Panc1 (cell line): ENCODE data around the gene ANTXR1. TPM values are rescaled to one million over a fixed set of nuclear protein-coding genes. Genes with fewer than 3 reads are reported as not detected.

ENCODE experiments used
- ATAC-seq: fragments of 200-7000 bp; cut with Tn5 transposase; 2 replicates; pipeline ENCODE4 v1.9.1; 2020; ENCODE audit warnings: mild to moderate bottlenecking, moderate library complexity
- BruUV-seq: library from RNA; stranded (reverse); fragments of 400-500 nt; replicated peaks from 2 replicates; lab custom pipeline; 2021; lab: Mats Ljungman, UMichigan
- CTCF ChIA-PET: fragments of 300-600 bp; sonication (Branson Sonifier 250); formaldehyde crosslinking; loops from one replicate; lab custom pipeline; 2022; ENCODE audit warnings: antibody characterized with exemption; lab: Charles Lee
- POLR2A ChIA-PET: fragments of 300-600 bp; sonication (Branson Sonifier 250); formaldehyde crosslinking; loops from one replicate; lab custom pipeline; 2022; ENCODE audit warnings: antibody characterized with exemption; lab: Charles Lee
- DNase-seq: peaks from one replicate; pipeline ENCODE4 v3.0.0-alpha.2; 2010; ENCODE audit warnings: low read depth, low spot score
- H3K27ac ChIP-seq: 2 replicates; pipeline ENCODE4 v1.5.1; 2011; ENCODE audit warnings: mild to moderate bottlenecking, low read length, inconsistent platforms
- H3K27me3 ChIP-seq: fragments of 200-500 bp; sonication (Bioruptor generic); 2 replicates; pipeline ENCODE4 v1.6.0; 2014; ENCODE audit warnings: low read length, inconsistent platforms; ENCODE audit not compliant: control insufficient read depth, insufficient read depth
- H3K36me3 ChIP-seq: fragments of 200-500 bp; sonication (Bioruptor generic); 2 replicates; pipeline ENCODE4 v1.5.1; 2014; ENCODE audit warnings: inconsistent platforms, mild to moderate bottlenecking, low read length, moderate library complexity; ENCODE audit not compliant: control insufficient read depth, insufficient read depth
- H3K4me1 ChIP-seq: 2 replicates; pipeline ENCODE4 v1.5.1; 2011; ENCODE audit warnings: inconsistent platforms, mild to moderate bottlenecking, low read length, moderate library complexity; ENCODE audit not compliant: control insufficient read depth, insufficient read depth
- H3K4me3 ChIP-seq, 2 experiments: 2 replicates each; pipeline ENCODE4 v1.5.1; 2011 to 2012; ENCODE audit warnings: low read depth in 2 of 2, low read length in 2 of 2, mild to moderate bottlenecking in 2 of 2, inconsistent platforms in 1 of 2, moderate library complexity in 1 of 2
- H3K9me3 ChIP-seq: fragments of 200-500 bp; sonication (Bioruptor generic); 2 replicates; pipeline ENCODE4 v1.5.1; 2014; ENCODE audit warnings: low read depth, mild to moderate bottlenecking, inconsistent platforms, low read length, moderate library complexity; ENCODE audit not compliant: control insufficient read depth, insufficient read depth
- POLR2AphosphoS5 ChIP-seq: IDR thresholded peaks from 2 replicates; pipeline ENCODE4 v1.6.1; 2012; ENCODE audit warnings: mild to moderate bottlenecking, low read depth, low read length, moderate library complexity
- SIN3A ChIP-seq: IDR thresholded peaks from 2 replicates; pipeline ENCODE4 v1.6.1; 2012; ENCODE audit warnings: low read depth, mild to moderate bottlenecking, low read length, moderate library complexity, borderline replicate concordance; ENCODE audit not compliant: insufficient read depth
- TCF7L2 ChIP-seq: IDR thresholded peaks from 2 replicates; pipeline ENCODE4 v1.6.1; 2011; ENCODE audit warnings: mild to moderate bottlenecking, low read depth, low read length, inconsistent platforms
- in situ Hi-C: cut with HindIII; loops from 2 replicates; pipeline ENCODE4 v1.10.0; 2016; ENCODE audit warnings: low sequenced_read_pairs, low pct_unique_long_range_greater_than_20kb
- intact Hi-C: fragments of 100-400 bp; cut with micrococcal nuclease; formaldehyde crosslinking; loops from one replicate; pipeline ENCODE4 v1.10.0; 2022; ENCODE audit not compliant: unreplicated experiment
- total RNA-seq: library from RNA; stranded (reverse); gene quantifications from one replicate; pipeline ENCODE4 v1.2.1, GENCODE V29; 2021; ENCODE audit not compliant: unreplicated experiment
- TF ChIP-seq, protein P1 (sequence below), 2 experiments: IDR thresholded peaks; 2 replicates each; pipeline ENCODE4 v1.6.1; 2011 to 2012; ENCODE audit warnings: low read depth in 2 of 2, control low read depth in 1 of 2, low read length in 1 of 2, mild to moderate bottlenecking in 1 of 2, moderate library complexity in 1 of 2; ENCODE audit not compliant: insufficient read depth in 1 of 2
- TF ChIP-seq, protein P2 (sequence below): fragments of 450-650 bp; IDR thresholded peaks from 2 replicates; pipeline ENCODE4 v1.5.1; 2017; ENCODE audit warnings: mild to moderate bottlenecking

The ANTXR1 gene
- total RNA-seq, 1 experiment from 2014 or later, result 132 TPM

DNA sequence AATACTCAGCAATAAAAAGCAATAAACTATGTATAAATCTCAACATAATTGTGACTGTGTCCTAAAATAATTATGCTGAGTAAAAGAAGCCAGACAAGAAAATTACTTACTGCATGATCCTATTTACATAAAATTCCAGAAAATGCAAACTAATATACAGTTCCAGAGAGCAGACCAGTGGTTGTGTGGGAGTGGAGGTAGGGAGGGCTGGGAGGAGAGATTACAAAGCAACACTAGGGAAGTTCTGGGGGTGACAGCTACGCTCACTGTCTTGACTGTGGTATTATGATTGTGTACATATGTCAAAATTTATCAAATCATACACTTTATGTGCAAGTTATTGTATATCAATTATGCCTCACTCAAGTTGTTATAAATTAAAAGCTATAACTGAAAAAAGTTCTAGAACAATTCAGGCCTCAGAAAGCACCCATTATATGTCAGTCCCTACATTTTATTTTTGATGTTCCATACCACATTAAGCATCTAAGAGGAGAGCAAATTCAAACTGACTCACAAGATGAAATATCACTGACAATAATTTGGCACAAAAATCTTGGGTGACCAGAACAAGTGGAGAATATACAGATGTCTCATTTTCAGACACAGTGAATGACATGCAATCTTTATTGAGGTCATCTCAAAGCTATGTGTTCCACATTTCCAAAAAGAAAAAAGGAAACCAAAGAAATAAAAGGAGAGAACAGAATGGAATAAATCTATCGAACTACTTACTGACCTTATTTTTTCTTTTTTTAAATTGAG lies 85.1 kb downstream of the ANTXR1 start:
- no peaks in the 10 kb centered on the region for H3K27me3 ChIP-seq
- H3K27ac ChIP-seq, result peak overlapping the region; percentile 7; the same call in 1 of the 2 replicates
- intact Hi-C loops, result no loop called here
- H3K36me3 ChIP-seq, result peaks cover 11% of the 10 kb centered on the region
- CTCF ChIA-PET, result interaction anchor here (0.6 kb wide), 1 partner anchor 207 kb away, joined by 5 read pairs; no protein-coding TSS in a partner anchor
- no peak for DNase-seq
- no peak overlapping the region for H3K4me3 ChIP-seq
- ATAC-seq, result no peak
- TF ChIP-seq, protein P1, sequence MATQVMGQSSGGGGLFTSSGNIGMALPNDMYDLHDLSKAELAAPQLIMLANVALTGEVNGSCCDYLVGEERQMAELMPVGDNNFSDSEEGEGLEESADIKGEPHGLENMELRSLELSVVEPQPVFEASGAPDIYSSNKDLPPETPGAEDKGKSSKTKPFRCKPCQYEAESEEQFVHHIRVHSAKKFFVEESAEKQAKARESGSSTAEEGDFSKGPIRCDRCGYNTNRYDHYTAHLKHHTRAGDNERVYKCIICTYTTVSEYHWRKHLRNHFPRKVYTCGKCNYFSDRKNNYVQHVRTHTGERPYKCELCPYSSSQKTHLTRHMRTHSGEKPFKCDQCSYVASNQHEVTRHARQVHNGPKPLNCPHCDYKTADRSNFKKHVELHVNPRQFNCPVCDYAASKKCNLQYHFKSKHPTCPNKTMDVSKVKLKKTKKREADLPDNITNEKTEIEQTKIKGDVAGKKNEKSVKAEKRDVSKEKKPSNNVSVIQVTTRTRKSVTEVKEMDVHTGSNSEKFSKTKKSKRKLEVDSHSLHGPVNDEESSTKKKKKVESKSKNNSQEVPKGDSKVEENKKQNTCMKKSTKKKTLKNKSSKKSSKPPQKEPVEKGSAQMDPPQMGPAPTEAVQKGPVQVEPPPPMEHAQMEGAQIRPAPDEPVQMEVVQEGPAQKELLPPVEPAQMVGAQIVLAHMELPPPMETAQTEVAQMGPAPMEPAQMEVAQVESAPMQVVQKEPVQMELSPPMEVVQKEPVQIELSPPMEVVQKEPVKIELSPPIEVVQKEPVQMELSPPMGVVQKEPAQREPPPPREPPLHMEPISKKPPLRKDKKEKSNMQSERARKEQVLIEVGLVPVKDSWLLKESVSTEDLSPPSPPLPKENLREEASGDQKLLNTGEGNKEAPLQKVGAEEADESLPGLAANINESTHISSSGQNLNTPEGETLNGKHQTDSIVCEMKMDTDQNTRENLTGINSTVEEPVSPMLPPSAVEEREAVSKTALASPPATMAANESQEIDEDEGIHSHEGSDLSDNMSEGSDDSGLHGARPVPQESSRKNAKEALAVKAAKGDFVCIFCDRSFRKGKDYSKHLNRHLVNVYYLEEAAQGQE (IDR thresholded peaks at IDR 0.05; ENCODE audit: insufficient read depth in 1 of 2, low read depth in 2 of 2, low read length in 1 of 2), result no peak
- TF ChIP-seq SIN3A (no peak), POLR2AphosphoS5 (no peak), TCF7L2 (no peak)
- TF ChIP-seq, protein P2, sequence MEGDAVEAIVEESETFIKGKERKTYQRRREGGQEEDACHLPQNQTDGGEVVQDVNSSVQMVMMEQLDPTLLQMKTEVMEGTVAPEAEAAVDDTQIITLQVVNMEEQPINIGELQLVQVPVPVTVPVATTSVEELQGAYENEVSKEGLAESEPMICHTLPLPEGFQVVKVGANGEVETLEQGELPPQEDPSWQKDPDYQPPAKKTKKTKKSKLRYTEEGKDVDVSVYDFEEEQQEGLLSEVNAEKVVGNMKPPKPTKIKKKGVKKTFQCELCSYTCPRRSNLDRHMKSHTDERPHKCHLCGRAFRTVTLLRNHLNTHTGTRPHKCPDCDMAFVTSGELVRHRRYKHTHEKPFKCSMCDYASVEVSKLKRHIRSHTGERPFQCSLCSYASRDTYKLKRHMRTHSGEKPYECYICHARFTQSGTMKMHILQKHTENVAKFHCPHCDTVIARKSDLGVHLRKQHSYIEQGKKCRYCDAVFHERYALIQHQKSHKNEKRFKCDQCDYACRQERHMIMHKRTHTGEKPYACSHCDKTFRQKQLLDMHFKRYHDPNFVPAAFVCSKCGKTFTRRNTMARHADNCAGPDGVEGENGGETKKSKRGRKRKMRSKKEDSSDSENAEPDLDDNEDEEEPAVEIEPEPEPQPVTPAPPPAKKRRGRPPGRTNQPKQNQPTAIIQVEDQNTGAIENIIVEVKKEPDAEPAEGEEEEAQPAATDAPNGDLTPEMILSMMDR, result no peak
- POLR2A ChIA-PET, result no interaction called here
- H3K9me3 ChIP-seq, result no peaks in the 10 kb centered on the region
- peaks cover 4% of the 10 kb centered on the region for H3K4me1 ChIP-seq
- BruUV-seq, result no TSS peak
- in situ Hi-C loops, result no loop called here

DNA sequence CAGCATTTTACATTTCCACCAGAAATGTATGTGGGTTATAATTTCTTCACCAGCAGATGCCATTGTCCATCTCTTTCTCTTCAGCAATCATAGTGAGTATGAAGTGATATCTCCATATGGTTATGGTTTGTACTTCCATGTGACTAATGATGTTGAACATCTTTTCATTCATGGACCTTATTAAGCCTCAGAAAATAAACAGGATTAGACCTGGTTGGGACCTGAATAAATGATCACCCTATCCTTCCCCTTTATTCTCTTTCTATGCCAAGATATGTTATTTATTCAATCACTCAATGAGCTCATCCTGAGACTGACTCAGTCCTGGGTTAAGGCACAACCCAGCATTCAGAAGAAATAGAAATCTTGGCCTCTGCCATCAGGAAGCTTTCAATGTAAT lies 86.6 kb downstream of the ANTXR1 start:
- TF ChIP-seq, protein P1 (IDR thresholded peaks at IDR 0.05; ENCODE audit: insufficient read depth in 1 of 2, low read depth in 2 of 2, low read length in 1 of 2), result no peak
- TF ChIP-seq SIN3A, result no peak
- TF ChIP-seq, protein P2, result no peak
- no peak for TF ChIP-seq TCF7L2
- no peak for TF ChIP-seq POLR2AphosphoS5
- H3K27me3 ChIP-seq, result no peaks in the 10 kb centered on the region
- no peaks in the 10 kb centered on the region for H3K9me3 ChIP-seq
- POLR2A ChIA-PET, result no interaction called here
- CTCF ChIA-PET, result no interaction called here
- BruUV-seq, result no TSS peak
- H3K27ac ChIP-seq, result no peak overlapping the region
- in situ Hi-C loops, result no loop called here
- peaks cover 5% of the 10 kb centered on the region; the same call in 1 of the 2 replicates for H3K36me3 ChIP-seq
- H3K4me3 ChIP-seq, result no peak overlapping the region
- intact Hi-C loops, result no loop called here
- peaks cover 4% of the 10 kb centered on the region; the same call in 1 of the 2 replicates for H3K4me1 ChIP-seq
- no peak for ATAC-seq
- no peak for DNase-seq
